ENCODE results near the gene ZNF433. TPM values are rescaled to one million over a fixed set of nuclear protein-coding genes. Genes with fewer than 3 reads are reported as not detected.
A peak's percentile ranks its signal among the peaks of the same experiment; 100 is the strongest.

The ZNF433 gene
- total RNA-seq, 2 experiments from 2014 or later: 1.5 to 2.1 TPM

GRCh38 chr19:12047868-12048267 lies 12.4 kb upstream of the ZNF433 start:
- H3K4me1 Mint-ChIP-seq (ENCODE audit: low read depth): peaks cover 7% of the 10 kb centered on the region
- CTCF ChIA-PET: no interaction called here
- ATAC-seq (no peak), DNase-seq (no peak)
- H3K4me3 Mint-ChIP-seq: no peak overlapping the region
- H3K27me3 Mint-ChIP-seq: peaks cover 3% of the 10 kb centered on the region
- POLR2A ChIA-PET: no interaction called here
- TF ChIP-seq, protein P1, sequence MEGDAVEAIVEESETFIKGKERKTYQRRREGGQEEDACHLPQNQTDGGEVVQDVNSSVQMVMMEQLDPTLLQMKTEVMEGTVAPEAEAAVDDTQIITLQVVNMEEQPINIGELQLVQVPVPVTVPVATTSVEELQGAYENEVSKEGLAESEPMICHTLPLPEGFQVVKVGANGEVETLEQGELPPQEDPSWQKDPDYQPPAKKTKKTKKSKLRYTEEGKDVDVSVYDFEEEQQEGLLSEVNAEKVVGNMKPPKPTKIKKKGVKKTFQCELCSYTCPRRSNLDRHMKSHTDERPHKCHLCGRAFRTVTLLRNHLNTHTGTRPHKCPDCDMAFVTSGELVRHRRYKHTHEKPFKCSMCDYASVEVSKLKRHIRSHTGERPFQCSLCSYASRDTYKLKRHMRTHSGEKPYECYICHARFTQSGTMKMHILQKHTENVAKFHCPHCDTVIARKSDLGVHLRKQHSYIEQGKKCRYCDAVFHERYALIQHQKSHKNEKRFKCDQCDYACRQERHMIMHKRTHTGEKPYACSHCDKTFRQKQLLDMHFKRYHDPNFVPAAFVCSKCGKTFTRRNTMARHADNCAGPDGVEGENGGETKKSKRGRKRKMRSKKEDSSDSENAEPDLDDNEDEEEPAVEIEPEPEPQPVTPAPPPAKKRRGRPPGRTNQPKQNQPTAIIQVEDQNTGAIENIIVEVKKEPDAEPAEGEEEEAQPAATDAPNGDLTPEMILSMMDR (IDR thresholded peaks at IDR 0.05): no peak
- H3K27ac Mint-ChIP-seq: no peak overlapping the region
- peaks cover 22% of the 10 kb centered on the region for H3K9me3 Mint-ChIP-seq
- peaks cover 35% of the 10 kb centered on the region for H3K36me3 Mint-ChIP-seq (ENCODE audit: low read depth)
- intact Hi-C loops (cut with micrococcal nuclease): no loop called here

- CTCF ChIA-PET: interaction anchor here (0.9 kb wide), 1 partner anchor 47 kb away, joined by 3 read pairs; no protein-coding TSS in a partner anchor
- ATAC-seq (no peak), DNase-seq (no peak)
- TF ChIP-seq, protein P1 (IDR thresholded peaks at IDR 0.05): no peak
- intact Hi-C loops (cut with micrococcal nuclease): no loop called here
- H3K27ac Mint-ChIP-seq: no peak overlapping the region
- POLR2A ChIA-PET: no interaction called here
- H3K4me1 Mint-ChIP-seq (ENCODE audit: low read depth): no peaks in the 10 kb centered on the region
- peaks cover 29% of the 10 kb centered on the region for H3K9me3 Mint-ChIP-seq
- H3K4me3 Mint-ChIP-seq: no peak overlapping the region
- H3K27me3 Mint-ChIP-seq: no peaks in the 10 kb centered on the region
- H3K36me3 Mint-ChIP-seq (ENCODE audit: low read depth): peaks cover 44% of the 10 kb centered on the region
These were observed 8.4 kb upstream of the ZNF433 start for GRCh38 chr19:12043752-12044422.

- Mint-ChIP-seq H3K4me3 (no peak overlapping the region), H3K36me3 (ENCODE audit: low read depth) (peaks cover 44% of the 10 kb centered on the region), H3K27me3 (no peaks in the 10 kb centered on the region), H3K4me1 (ENCODE audit: low read depth) (no peaks in the 10 kb centered on the region), H3K27ac (no peak overlapping the region), H3K9me3 (peaks cover 29% of the 10 kb centered on the region)
- no peak for DNase-seq
- intact Hi-C loops (cut with micrococcal nuclease): no loop called here
- ChIA-PET POLR2A (no interaction called here), CTCF (interaction anchor here (0.9 to 1.3 kb wide), 2 partner anchors 17 to 48 kb away, joined by 3 to 4 read pairs; no protein-coding TSS in a partner anchor)
- TF ChIP-seq, protein P1 (IDR thresholded peaks at IDR 0.05): no peak
- ATAC-seq: no peak
These were observed 7.4 kb upstream of the ZNF433 start for GRCh38 chr19:12042893-12043292.

- no peaks in the 10 kb centered on the region for H3K27me3 Mint-ChIP-seq
- intact Hi-C loops (cut with micrococcal nuclease): no loop called here
- no peaks in the 10 kb centered on the region for H3K9me3 Mint-ChIP-seq
- no peak for DNase-seq
- H3K27ac Mint-ChIP-seq: peak overlapping the region; percentile 28
- H3K36me3 Mint-ChIP-seq (ENCODE audit: low read depth): peaks cover 9% of the 10 kb centered on the region
- peaks cover 12% of the 10 kb centered on the region for H3K4me1 Mint-ChIP-seq (ENCODE audit: low read depth)
- no peak for ATAC-seq
- peak overlapping the region; percentile 57 for H3K4me3 Mint-ChIP-seq
- ChIA-PET POLR2A (interaction anchor here (0.8 to 1.7 kb wide), 6 partner anchors 18 to 47 kb away, joined by 3 to 8 read pairs (median 4); partner anchors contain the start of gene ZNF878), CTCF (interaction anchor here (0.7 to 3.3 kb wide), 4 partner anchors 25 to 237 kb away, joined by 3 to 12 read pairs (median 3); no protein-coding TSS in a partner anchor)
- TF ChIP-seq, protein P1 (IDR thresholded peaks at IDR 0.05): no peak
These were observed 859 bp downstream of the ZNF433 start for GRCh38 chr19:12034620-12035019.

DNA sequence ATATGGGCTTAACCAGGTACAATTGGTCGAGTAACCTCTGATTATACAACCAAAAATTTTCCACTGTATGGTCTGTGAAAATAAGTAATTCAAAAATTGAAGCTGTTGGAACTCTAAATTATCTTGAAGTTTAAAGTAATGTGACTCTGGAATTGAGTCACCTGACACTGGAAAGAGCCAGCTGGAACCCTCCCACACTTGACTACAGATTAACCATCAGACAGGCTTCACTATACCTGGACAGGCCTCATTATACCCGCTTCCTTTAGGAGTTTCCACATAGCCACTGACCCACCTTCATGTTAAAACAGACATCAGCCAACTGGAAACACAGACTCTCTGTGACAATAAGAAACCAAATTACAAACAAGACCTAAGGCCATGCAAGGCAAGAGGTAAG lies 1.3 kb downstream of the ZNF433 start:
- POLR2A ChIA-PET: interaction anchor here (0.6 to 1.6 kb wide), 4 partner anchors 18 to 42 kb away, joined by 3 to 7 read pairs (median 3); partner anchors contain the start of gene ZNF878
- no peak overlapping the region for H3K27ac Mint-ChIP-seq
- TF ChIP-seq, protein P1 (IDR thresholded peaks at IDR 0.05): no peak
- peaks cover 11% of the 10 kb centered on the region for H3K36me3 Mint-ChIP-seq (ENCODE audit: low read depth)
- peaks cover 12% of the 10 kb centered on the region for H3K4me1 Mint-ChIP-seq (ENCODE audit: low read depth)
- H3K4me3 Mint-ChIP-seq: peak overlapping the region; percentile 57
- intact Hi-C loops (cut with micrococcal nuclease): no loop called here
- ATAC-seq (no peak), DNase-seq (no peak)
- CTCF ChIA-PET: interaction anchor here (0.7 to 1.4 kb wide), 3 partner anchors 46 to 237 kb away, joined by 3 read pairs; no protein-coding TSS in a partner anchor
- H3K9me3 Mint-ChIP-seq: no peaks in the 10 kb centered on the region
- H3K27me3 Mint-ChIP-seq: no peaks in the 10 kb centered on the region

Measured in activated CD8-positive, alpha-beta T cell treated with anti-CD3 and anti-CD28 coated beads for 36 hours (primary cell).